ENCODE data around the gene SPIRE1.

SPIRE1 gene

GRCh38 chr18:12478269-12479047 lies 179.4 kb downstream of the SPIRE1 start:
- DNase-seq, result no peak

- DNase-seq, result no peak
Observed at GRCh38 chr18:12477606-12478005, 180.3 kb downstream of the SPIRE1 start.

- no peak for DNase-seq
Observed at GRCh38 chr18:12476955-12477354, 181.0 kb downstream of the SPIRE1 start.

GRCh38 chr18:12474876-12475275 lies 183.0 kb downstream of the SPIRE1 start:
- DNase-seq, result no peak

- no peak for DNase-seq
Observed at GRCh38 chr18:12474146-12474545, 183.8 kb downstream of the SPIRE1 start.

- no peak for DNase-seq
Observed at GRCh38 chr18:12470382-12471075, 187.4 kb downstream of the SPIRE1 start.

- DNase-seq, result no peak
Observed at GRCh38 chr18:12468445-12468844, 189.5 kb downstream of the SPIRE1 start.

- no peak for DNase-seq
Observed at GRCh38 chr18:12464731-12465130, 193.2 kb downstream of the SPIRE1 start.

GRCh38 chr18:12463191-12463590 lies 194.7 kb downstream of the SPIRE1 start:
- no peak for DNase-seq

GRCh38 chr18:12462242-12462641 lies 195.7 kb downstream of the SPIRE1 start:
- no peak for DNase-seq

- DNase-seq, result no peak
Observed at GRCh38 chr18:12461326-12461725, 196.6 kb downstream of the SPIRE1 start.

- DNase-seq, result no peak
Observed at GRCh38 chr18:12460874-12461273, 197.0 kb downstream of the SPIRE1 start.

GRCh38 chr18:12458771-12459170 lies 199.1 kb downstream of the SPIRE1 start:
- no peak for DNase-seq

- no peak for DNase-seq
Observed at GRCh38 chr18:12456441-12456840, 201.5 kb downstream of the SPIRE1 start.

- no peak for DNase-seq
Observed at GRCh38 chr18:12455496-12455895, 202.4 kb downstream of the SPIRE1 start.

- DNase-seq, result no peak
Observed at GRCh38 chr18:12452784-12453183, 205.1 kb downstream of the SPIRE1 start.

- DNase-seq, result no peak
Observed at GRCh38 chr18:12451428-12451827, 206.5 kb downstream of the SPIRE1 start.

- DNase-seq, result no peak
Observed at GRCh38 chr18:12449051-12449785, 208.7 kb downstream of the SPIRE1 start.

- no peak for DNase-seq
Observed at GRCh38 chr18:12445554-12445953, 212.4 kb downstream of the SPIRE1 start.

- no peak for DNase-seq
Observed at GRCh38 chr18:12443551-12443950, 214.4 kb downstream of the SPIRE1 start.

- no peak for DNase-seq
Observed at GRCh38 chr18:12442946-12443345, 215.0 kb downstream of the SPIRE1 start.

GRCh38 chr18:12441475-12442034 lies 216.4 kb downstream of the SPIRE1 start:
- DNase-seq, result no peak

- DNase-seq, result no peak
Observed at GRCh38 chr18:12438257-12438656, 219.7 kb downstream of the SPIRE1 start.
